GM18951 (cell line): ENCODE results near the gene HK2.
"Not testable (repeated sequence)": the region's sequence is repeated elsewhere in the genome, so short reads cannot be mapped to it uniquely, and the experiment has no call there.

Experiments used
- POLR2A ChIP-seq: IDR thresholded peaks from 4 replicates; pipeline ENCODE4 v1.6.1; 2011; ENCODE audit warnings: mild to moderate bottlenecking; ENCODE audit not compliant: insufficient read length, insufficient read depth; ENCODE audit errors: extremely low read depth
- in situ Hi-C: fragments of 300-500 bp; cut with MboI; formaldehyde crosslinking; loops from one replicate; pipeline ENCODE4 v1.12.0; 2022; ENCODE audit warnings: low sequenced_read_pairs, mixed read lengths, inconsistent platforms; ENCODE audit not compliant: unreplicated experiment

Gene HK2

DNA sequence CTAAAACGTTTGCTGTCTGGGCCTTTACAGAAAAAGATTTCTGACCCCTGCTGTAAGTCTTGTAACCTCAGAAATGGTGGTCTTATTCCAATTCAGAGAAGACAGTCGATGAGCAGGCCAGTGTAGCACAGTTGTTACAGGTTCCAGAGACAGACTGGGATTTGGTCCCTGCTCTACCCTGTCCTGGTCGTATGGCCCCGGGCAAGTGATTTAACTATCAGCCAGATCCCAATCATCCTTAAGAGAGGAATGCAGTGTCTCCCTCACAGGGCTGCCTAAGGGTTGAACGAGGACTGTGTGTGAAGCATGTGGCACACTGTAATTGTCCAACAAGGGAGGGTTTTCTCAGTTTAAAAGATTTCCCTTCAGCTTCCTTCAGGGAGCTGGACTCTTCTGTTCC, 47.2 kb downstream of the HK2 start:
- in situ Hi-C loops: no loop called here
- no peak for TF ChIP-seq POLR2A

DNA sequence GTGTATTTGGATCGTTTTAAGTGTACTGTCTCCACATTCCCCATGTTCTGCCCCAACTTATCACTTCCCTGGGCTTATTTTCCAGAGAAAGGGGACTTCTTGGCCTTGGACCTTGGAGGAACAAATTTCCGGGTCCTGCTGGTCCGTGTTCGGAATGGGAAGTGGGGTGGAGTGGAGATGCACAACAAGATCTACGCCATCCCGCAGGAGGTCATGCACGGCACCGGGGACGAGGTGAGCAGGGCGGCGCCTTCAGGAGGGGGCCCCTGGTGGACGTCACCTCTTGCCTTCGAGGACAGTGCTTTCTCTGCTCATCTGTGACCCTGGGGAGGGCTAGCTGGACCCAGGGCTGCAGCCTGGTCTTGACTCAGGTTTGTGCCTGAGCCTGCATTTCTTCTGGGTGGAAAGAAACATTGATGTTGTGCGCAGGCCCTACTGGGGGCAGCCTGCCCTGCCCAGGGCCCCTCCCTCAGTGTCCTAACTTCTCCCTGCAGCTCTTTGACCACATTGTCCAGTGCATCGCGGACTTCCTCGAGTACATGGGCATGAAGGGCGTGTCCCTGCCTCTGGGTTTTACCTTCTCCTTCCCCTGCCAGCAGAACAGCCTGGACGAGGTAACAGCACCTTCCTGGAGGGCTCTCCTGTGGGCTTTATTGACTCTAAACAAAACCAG, 47.8 kb downstream of the HK2 start:
- in situ Hi-C loops: no loop called here
- TF ChIP-seq POLR2A: no peak

DNA sequence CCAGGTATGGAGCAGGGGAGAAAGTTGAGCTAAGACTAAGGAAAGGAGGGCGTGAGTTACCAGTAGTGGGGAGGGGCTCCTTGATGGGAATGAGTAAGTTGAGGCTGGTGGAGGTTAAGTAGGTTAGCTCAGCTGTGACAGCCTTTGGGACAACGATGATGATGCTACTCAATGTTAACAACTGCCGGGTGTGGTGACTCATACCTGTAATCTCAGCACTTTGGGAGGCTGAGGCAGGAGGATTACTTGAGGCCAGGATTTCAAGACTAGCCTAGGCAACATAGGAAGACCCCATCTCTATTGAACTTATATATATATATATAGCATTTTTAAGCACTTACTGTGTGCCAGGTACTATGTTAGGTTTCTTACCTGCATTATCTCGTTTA, 48.4 kb downstream of the HK2 start:
- TF ChIP-seq POLR2A: no peak
- in situ Hi-C loops: no loop called here

DNA sequence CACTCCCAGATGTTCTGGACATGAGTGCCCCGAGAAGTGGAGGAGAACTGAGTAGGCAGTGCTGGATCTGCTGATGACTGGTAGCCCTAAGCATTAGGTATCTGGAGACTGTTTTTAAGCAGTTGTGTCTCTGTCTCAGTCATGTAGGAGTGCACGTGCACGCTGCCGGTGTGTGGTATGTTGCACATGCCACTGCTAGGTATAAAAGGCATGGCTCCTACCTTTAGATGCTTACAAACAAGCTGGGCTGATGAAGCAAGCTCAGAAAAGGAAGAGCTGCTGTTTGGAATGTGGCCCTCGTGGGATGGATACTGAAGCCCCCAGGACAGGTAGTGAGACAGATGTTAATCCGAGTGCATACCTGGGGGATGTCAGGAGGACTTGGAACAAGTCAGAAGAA, 49.1 kb downstream of the HK2 start:
- in situ Hi-C loops: no loop called here
- TF ChIP-seq POLR2A: no peak

DNA sequence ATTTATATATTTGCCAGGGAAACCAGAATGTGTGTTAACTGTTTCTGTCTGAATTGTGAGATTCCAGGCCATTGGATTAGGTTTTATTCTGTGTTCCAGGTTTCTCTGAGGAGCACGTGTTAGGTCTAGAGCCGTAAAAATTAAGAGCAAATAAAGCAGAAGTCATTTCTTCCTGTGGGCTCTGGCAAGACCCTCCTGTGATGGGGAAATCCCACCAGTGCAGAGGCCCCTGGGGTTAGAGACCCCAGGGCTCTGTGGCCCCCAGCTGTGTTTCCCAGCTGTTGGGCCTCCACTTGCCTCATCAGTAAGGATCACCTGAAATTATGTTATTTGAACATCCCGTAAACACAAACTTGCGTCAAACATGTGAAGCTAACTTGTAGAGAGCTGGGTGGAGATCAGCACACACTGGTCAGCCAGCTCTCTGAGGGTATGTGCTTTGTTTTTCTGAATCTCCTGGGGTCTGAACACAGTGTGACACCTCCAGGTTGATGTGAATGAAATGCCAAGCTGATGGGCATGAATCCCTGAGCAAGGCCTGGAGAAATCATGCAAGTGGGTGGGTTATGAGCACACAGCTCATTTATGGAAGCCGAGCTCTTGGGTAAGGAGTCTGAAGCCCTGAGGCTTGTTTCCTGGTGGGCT, 50.3 kb downstream of the HK2 start:
- in situ Hi-C loops: no loop called here

DNA sequence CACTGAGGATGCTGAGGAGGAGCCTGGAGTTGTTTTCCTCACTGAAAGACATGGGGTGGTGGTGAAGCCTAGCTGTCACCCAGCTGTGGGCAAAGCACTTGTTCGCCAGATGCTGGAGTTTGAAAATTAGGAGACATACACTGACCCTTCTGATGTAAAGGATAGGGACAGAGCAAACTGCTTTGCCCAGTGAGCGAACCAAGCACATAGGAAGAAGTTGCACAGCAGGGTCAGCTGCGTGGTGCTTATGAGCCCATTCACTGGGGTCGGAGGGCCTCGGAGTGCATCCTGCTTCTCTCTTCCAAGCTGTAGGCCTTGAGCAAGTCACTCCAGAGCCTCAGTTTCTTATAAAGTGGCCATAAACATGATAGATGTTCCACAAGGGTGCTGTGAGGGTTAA, 50.9 kb downstream of the HK2 start:
- in situ Hi-C loops: no loop called here
- no peak for TF ChIP-seq POLR2A

More for the DNA sequence above, 50.3 kb downstream of the HK2 start:
- TF ChIP-seq POLR2A: no peak

DNA sequence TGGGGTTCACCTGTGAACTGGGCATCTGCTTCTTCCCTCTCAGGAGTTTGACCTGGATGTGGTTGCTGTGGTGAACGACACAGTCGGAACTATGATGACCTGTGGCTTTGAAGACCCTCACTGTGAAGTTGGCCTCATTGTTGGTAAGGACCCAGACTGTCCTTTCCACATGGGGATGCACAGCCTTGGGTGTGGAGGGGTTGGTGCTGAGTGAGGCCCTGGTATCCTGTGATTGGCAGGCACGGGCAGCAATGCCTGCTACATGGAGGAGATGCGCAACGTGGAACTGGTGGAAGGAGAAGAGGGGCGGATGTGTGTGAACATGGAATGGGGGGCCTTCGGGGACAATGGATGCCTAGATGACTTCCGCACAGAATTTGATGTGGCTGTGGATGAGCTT, 52.3 kb downstream of the HK2 start:
- TF ChIP-seq POLR2A: no peak
- in situ Hi-C loops: no loop called here

DNA sequence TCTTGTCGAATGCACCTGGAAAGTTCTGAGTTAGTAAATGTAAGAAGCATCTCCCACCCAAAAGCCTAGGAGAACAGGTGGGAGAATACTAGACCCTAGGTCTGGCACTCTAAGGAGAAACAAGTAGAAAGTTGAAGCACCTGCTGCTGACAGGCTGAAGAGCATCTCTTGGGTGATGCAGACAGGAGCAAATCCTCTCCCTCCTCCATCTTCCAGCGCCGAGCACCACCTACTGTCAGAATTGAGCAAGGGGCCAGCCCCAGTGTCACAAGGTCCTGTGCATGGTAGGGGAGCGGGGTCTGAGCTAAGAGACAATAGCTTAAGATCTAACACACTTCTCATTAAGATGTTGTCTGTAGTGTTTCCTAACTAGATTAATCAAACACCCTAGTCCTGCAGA, 52.9 kb downstream of the HK2 start:
- TF ChIP-seq POLR2A: no peak
- in situ Hi-C loops: no loop called here

DNA sequence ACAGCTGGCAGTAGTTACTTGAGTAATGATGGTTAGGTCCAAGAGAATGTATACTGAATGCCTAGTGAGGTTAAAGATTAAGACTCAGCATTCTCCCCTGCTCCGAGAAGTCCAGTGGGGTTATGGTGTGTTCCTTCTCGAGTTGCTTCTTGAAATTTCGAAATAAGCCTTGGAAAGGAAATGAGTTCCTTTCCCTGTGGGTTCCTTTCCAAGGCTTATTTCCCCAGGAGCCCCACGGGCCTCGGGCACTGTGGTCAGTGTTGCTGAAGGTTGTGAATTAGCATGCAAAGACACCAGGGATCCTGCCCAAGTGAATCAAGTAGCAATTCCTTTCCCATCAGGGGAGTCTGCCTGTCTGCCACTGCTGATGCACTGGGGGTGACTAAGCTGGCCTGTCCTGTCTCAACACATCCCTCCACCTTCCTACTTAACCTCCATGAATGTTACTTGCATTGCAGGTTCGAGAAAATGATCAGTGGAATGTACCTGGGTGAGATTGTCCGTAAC, 53.6 kb downstream of the HK2 start:
- TF ChIP-seq POLR2A: no peak
- in situ Hi-C loops: no loop called here

DNA sequence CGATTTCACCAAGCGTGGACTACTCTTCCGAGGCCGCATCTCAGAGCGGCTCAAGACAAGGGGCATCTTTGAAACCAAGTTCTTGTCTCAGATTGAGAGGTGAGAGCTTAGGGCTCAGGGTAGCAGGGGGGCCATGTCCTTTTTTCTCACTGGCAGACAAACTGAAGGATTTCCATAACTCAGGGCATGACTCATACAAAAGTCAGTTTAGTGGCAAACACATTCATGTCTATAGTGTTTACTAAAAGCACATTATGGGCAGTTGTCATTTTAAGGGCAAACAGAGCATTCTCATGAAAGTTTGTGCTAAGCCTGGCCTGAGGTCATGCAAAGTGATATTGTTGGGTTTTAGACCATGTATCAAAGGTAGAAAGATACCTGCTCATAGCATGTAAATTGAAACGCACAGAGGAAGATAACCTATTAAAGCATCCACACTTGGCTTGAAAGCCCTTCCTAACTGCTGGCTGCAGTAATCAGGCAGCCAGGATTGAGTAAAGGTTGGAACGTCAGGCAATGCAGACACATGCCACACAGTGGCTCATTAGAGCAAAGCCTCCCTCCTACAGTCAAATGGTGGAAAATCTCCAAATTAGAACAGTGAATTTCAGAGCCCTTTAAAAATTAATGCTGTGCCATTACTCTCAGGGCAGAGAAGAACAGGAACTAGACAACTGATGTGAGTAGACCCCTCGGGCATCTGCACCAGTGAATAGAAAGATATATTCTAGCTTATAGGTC, 54.2 kb downstream of the HK2 start:
- TF ChIP-seq POLR2A: no peak
- in situ Hi-C loops: no loop called here

DNA sequence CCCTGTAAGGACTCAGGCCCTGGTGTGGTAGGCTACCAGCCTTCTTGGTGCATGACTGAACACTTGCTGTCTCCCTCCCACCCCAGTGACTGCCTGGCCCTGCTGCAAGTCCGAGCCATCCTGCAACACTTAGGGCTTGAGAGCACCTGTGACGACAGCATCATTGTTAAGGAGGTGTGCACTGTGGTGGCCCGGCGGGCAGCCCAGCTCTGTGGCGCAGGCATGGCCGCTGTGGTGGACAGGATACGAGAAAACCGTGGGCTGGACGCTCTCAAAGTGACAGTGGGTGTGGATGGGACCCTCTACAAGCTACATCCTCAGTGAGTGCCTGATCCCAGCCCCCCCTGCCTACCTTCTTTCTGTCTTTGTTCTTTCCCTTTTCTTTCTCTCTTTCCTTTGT, 55.2 kb downstream of the HK2 start:
- in situ Hi-C loops: no loop called here
- no peak for TF ChIP-seq POLR2A

DNA sequence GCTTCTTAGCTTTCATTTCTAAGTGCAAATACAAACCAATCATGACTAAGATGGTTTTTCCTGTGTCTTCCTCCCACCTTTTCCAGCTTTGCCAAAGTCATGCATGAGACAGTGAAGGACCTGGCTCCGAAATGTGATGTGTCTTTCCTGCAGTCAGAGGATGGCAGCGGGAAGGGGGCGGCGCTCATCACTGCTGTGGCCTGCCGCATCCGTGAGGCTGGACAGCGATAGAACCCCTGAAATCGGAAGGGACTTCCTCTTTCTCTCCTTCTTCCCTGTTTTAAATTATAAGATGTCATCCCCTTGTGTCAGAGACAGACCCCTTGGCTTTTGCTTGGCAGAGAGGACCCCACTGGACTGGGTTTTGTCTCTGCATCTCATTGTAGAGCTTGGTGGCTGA, 56.8 kb downstream of the HK2 start:
- no peak for TF ChIP-seq POLR2A
- in situ Hi-C loops: no loop called here

DNA sequence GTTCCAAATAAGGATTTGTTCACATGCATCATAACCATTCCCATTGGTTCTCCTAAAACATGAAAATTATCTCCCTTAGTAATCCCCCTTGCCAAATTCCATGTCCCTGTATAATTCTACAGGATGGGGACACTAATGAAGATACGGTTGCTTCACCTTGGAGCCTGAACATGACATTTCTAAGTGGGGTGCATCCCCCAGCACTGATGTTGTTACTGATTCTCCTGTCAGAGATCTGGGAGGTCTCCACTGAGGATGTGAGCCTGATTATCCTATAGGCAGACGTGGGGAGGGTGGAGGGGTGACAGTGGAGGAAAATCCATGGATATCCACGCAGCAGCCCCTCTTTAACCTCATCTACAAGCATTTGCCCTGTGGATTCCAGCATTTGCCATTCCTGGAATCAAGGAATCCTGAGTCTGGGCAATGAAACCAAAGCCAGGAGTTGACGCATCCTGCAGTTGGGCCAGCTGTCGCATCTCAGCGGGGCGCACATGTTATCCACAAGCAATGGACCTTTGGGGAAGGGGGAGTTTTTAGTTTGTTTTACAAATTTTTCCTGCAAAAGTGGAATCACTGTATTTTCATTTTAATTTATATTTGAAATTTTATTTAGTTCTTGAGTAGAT, 57.3 kb downstream of the HK2 start:
- in situ Hi-C loops: no loop called here
- TF ChIP-seq POLR2A: no peak

DNA sequence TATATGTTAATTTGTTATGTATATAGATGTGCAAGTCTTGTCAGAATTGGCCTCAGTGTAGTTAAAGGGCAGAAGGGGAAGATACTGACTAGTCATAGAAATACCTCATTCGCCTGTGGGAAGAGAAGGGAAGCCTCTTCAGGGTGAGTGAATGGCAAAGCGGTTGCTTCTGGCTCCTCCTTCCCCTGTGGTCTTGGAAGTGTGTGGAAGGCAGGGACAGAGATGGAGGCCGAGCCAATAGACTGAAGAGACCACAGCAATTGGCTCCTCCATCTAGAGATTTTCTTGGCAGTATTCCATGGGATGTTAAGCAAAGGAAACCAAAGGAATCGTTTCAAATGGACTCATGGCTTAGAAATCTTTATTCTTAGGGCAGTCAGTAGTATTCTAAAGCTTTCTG, 57.9 kb downstream of the HK2 start:
- in situ Hi-C loops: not testable (repeated sequence)
